Transverse colon (tissue), 4 donors: ENCODE results near the gene MAP4K4. TPM values are rescaled to one million over a fixed set of nuclear protein-coding genes. Genes with fewer than 3 reads are reported as not detected.
A peak's percentile ranks its signal among the peaks of the same experiment; 100 is the strongest.
"Not testable (repeated sequence)": the region's sequence is repeated elsewhere in the genome, so short reads cannot be mapped to it uniquely, and the experiment has no call there.

ENCODE experiments used
- DNase-seq: peaks from one replicate; pipeline ENCODE4 v3.0.0-alpha.2; 2019
- H3K27ac ChIP-seq, 4 donors: fragments of 200-600 bp; sonication (generic); 2 replicates each; pipeline ENCODE4 v1.5.1; 2016 to 2018; ENCODE audit warnings: inconsistent platforms in 4 of 4
- H3K27me3 ChIP-seq: fragments of 200-600 bp; sonication (generic); 2 replicates; pipeline ENCODE4 v1.5.1; 2017; ENCODE audit warnings: inconsistent platforms
- H3K36me3 ChIP-seq, 4 donors: fragments of 200-600 bp; sonication (generic); 2 replicates each; pipeline ENCODE4 v1.5.1; 2017 to 2019; ENCODE audit warnings: inconsistent platforms in 4 of 4
- H3K4me1 ChIP-seq, 4 donors: fragments of 200-600 bp; sonication (generic); 2 replicates each; pipeline ENCODE4 v1.5.1; 2017 to 2020; ENCODE audit warnings: inconsistent platforms in 4 of 4
- H3K4me3 ChIP-seq, 4 donors: fragments of 200-600 bp; sonication (generic); 1 replicate in 1 of 4; 2 replicates in 3 of 4; pipeline versions ENCODE4 v1.5.1 to v1.6.1; 2017 to 2019; ENCODE audit warnings: inconsistent platforms in 4 of 4
- H3K9me3 ChIP-seq, 2 donors: fragments of 200-600 bp; sonication (generic); 2 replicates each; pipeline ENCODE4 v1.5.1; 2017 to 2019; ENCODE audit warnings: inconsistent platforms in 2 of 2
- CTCF ChIP-seq, 5 experiments: fragments of 200-600 bp in 3 of 5; fragments of 450-650 bp in 2 of 5; sonication (generic) in 3 of 5; IDR thresholded peaks; 1 replicate in 2 of 5; 2 replicates in 3 of 5; pipeline ENCODE4 v1.5.1; 2016 to 2017; ENCODE audit warnings: antibody characterized with exemption in 5 of 5, inconsistent platforms in 3 of 5, mild to moderate bottlenecking in 2 of 5, moderate library complexity in 1 of 5
- EP300 ChIP-seq: sonication (generic); formaldehyde crosslinking; IDR thresholded peaks from one replicate; pipeline ENCODE4 v1.6.1; 2017; ENCODE audit warnings: antibody characterized with exemption, low read depth
- POLR2A ChIP-seq: fragments of 450-650 bp; IDR thresholded peaks from one replicate; pipeline ENCODE4 v1.6.1; 2016; ENCODE audit warnings: antibody characterized with exemption, mild to moderate bottlenecking, moderate library complexity
- POLR2AphosphoS5 ChIP-seq, 3 donors: sonication (generic); formaldehyde crosslinking; IDR thresholded peaks; one replicate each; pipeline ENCODE4 v1.6.1; 2016; ENCODE audit warnings: antibody characterized with exemption in 3 of 3
- WGBS, 2 donors: methylation state at CpG; one replicate each; pipeline ENCODE4 v1.1.5; 2018; ENCODE audit warnings: low coverage in 1 of 2; 5-methylcytosine and 5-hydroxymethylcytosine counted together
- in situ Hi-C, 4 donors: fragments of 200-750 bp; cut with MboI; loops; one replicate each; pipeline versions ENCODE4 v1.15.0 to v1.15.1; 2017; ENCODE audit warnings: low sequenced_read_pairs in 3 of 4, low pct_ligation_motif_present in 1 of 4, low pct_unique_long_range_greater_than_20kb in 1 of 4
- intact Hi-C: fragments of 100-400 bp; cut with DNase I; formaldehyde crosslinking; loops from one replicate; pipeline ENCODE4 v1.15.1; 2023; ENCODE audit warnings: low total_unique reads
- total RNA-seq, 4 donors: library from RNA; depleted of rRNA; stranded (reverse); fragments of >200 nt; gene quantifications; one replicate each; pipeline ENCODE4 v1.1.0, GENCODE V29; 2016

Gene MAP4K4
- total RNA-seq, 4 donors from 2014 or later, result 20.3 to 42.3 (median 29.6) TPM

- H3K36me3 ChIP-seq, result no peaks in the 10 kb centered on the region
- peaks cover 0 to 6% of the 10 kb centered on the region in 2 donors for H3K9me3 ChIP-seq
- in situ Hi-C loops (no loop called here), intact Hi-C loops (no loop called here)
- no peaks in the 10 kb centered on the region for H3K4me1 ChIP-seq
- no peak for DNase-seq
- 58 to 83% methylated on average over 1 to 4 of the region's 4 CpGs for WGBS, 2 donors
- H3K27ac ChIP-seq, result no peak overlapping the region
- H3K4me3 ChIP-seq, result no peak overlapping the region
- TF ChIP-seq EP300 (no peak), CTCF (IDR thresholded peaks at IDR 0.05) (no peak), POLR2AphosphoS5 (IDR thresholded peaks at IDR 0.05) (no peak), POLR2A (no peak)
- H3K27me3 ChIP-seq, result no peaks in the 10 kb centered on the region
Measured at GRCh38 chr2:101930847-101931246, 233.3 kb downstream of the MAP4K4 start.

- TF ChIP-seq CTCF (IDR thresholded peaks at IDR 0.05) (no peak), POLR2AphosphoS5 (IDR thresholded peaks at IDR 0.05) (no peak), POLR2A (no peak), EP300 (no peak)
- Histone ChIP-seq H3K27ac (no peak overlapping the region), H3K36me3 (no peaks in the 10 kb centered on the region), H3K4me3 (no peak overlapping the region), H3K4me1 (no peaks in the 10 kb centered on the region), H3K9me3 (peaks cover 0 to 6% of the 10 kb centered on the region in 2 donors), H3K27me3 (no peaks in the 10 kb centered on the region)
- in situ Hi-C loops, result no loop called here
- intact Hi-C loops, result no loop called here
- DNase-seq, result no peak
- WGBS, 2 donors, result 36 to 46% methylated on average over 3 of the region's 3 CpGs
Measured at GRCh38 chr2:101931402-101931801, 233.9 kb downstream of the MAP4K4 start.

- H3K27me3 ChIP-seq, intact Hi-C loops, H3K4me3 ChIP-seq, H3K36me3 ChIP-seq, H3K9me3 ChIP-seq, H3K27ac ChIP-seq, in situ Hi-C loops, H3K4me1 ChIP-seq: not testable (repeated sequence)
- WGBS, 2 donors, result 68% methylated on average over 4 of the region's 4 CpGs; no CpG with 5 or more reads in 1 of the 2 donors
- DNase-seq, result peak; percentile 12
Measured at GRCh38 chr2:101935764-101936163, 238.3 kb downstream of the MAP4K4 start.

GRCh38 chr2:101942851-101943250, 245.3 kb downstream of the MAP4K4 start:
- H3K36me3 ChIP-seq, result no peaks in the 10 kb centered on the region
- DNase-seq, result no peak
- no peaks in the 10 kb centered on the region for H3K27me3 ChIP-seq
- WGBS, 2 donors, result 79 to 86% methylated on average over 2 to 3 of the region's 3 CpGs
- intact Hi-C loops, result no loop called here
- H3K27ac ChIP-seq, result no peak overlapping the region
- H3K4me1 ChIP-seq, result no peaks in the 10 kb centered on the region
- TF ChIP-seq POLR2A (no peak), POLR2AphosphoS5 (IDR thresholded peaks at IDR 0.05) (no peak), EP300 (no peak)
- in situ Hi-C loops, result no loop called here
- H3K4me3 ChIP-seq, result no peak overlapping the region
- no peaks in the 10 kb centered on the region for H3K9me3 ChIP-seq

Other genes starting within 250 kb of the MAP4K4 start
- gene RFX8, start 222.6 kb upstream of the MAP4K4 start, total RNA-seq, result not detected